HG02870 (cell line): ENCODE data around the gene EHD2.
"Not testable (repeated sequence)": the region's sequence is repeated elsewhere in the genome, so short reads cannot be mapped to it uniquely, and the experiment has no call there.

Source experiments
- ATAC-seq: cut with Tn5 transposase; IDR thresholded peaks from one replicate; pipeline ENCODE4 v1.9.1; 2021; ENCODE audit warnings: mild to moderate bottlenecking, moderate library complexity; ENCODE audit not compliant: unreplicated experiment

Gene EHD2

DNA sequence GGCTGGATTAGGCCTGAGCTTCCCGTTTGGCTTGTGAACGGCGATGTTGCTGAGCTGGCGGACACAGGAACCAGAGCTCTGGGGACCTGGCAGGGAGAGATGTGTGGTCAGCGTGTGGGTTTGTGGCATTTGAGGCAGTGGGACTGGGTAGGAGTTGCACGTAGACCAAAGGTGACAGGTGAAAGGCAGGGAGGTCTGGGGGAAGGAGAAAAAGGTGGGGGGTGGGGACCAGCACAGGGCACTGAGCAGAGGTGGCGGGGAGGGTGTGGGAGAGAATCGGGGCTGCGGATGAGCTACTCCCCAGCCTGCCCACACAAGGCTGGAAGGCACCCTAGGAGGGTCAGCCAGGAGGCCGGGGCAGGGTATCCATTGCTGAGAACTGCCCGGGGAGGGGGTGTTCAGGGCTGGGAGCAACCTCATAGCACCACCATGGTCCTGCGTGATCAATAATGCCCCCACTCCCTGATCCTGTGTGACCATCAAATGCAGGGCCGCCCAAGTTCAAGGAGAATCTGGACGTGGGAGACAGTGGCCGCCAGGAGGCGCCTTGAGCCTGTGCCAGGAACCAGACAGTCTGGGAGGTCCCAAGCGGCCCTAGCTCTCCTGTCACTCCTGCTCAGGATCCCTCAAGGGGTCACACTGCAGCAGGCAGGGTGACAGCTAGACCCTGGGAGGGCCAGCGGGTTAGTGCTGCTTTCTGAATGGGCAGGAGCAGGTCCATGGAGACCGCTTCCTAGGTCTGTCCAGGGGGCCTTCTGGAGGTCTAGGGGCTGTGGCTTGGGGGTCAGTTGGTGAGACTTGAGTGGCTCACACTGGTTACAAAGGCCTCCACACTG, 52.5 kb downstream of the EHD2 start:
- ATAC-seq, result no peak

DNA sequence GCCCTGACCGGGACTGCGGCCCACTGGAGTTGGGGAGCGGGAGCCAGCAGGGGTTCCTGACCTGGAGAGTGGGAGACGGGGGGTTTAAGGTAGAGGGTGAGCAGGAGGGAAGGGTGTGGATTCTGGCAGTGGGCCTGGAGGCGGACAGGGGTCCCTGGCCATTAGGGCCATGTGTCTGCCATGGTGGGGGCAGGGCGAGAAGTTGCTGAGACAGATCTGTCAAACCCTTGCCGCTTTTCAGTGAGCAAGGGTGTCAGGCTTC, 53.1 kb downstream of the EHD2 start:
- no peak for ATAC-seq

DNA sequence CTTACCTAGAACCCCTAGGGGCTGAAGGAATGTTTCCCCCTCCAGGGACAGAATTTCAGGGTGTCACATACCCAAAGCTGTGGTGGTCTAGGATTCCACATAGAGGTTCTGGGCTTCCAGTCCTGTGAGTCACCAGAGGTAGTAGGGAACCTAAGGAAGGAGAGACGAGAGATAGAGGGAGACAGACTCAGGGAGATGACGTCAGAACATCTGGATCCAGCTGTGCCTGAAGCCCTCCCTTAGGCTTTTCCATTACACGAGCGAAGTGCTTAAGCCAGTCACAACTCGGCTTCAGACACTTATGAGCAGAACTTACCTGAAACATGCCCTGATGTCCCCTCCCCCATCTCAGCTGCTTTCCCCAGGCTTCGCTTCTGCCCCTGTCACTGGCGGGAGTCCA, 53.4 kb downstream of the EHD2 start:
- ATAC-seq, result no peak

DNA sequence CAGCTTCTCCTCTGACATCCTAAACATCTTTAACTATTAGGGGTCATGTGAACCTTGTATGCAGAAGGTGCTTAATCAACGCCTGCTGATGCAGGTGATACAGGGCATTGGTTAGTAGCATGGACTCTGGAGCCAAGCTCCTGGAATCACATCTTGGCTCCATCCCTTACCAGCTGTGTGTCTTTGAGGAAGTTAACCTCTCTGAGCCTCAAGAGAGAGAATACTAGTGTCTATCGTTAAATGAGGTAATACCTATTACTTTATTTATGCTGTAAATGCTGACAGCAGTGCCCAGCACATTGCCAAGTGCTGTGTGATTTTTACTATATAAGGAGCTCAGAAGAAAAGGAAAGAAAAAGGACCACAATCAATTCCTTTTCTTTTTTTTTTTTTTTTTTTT, 54.1 kb downstream of the EHD2 start:
- no peak for ATAC-seq

DNA sequence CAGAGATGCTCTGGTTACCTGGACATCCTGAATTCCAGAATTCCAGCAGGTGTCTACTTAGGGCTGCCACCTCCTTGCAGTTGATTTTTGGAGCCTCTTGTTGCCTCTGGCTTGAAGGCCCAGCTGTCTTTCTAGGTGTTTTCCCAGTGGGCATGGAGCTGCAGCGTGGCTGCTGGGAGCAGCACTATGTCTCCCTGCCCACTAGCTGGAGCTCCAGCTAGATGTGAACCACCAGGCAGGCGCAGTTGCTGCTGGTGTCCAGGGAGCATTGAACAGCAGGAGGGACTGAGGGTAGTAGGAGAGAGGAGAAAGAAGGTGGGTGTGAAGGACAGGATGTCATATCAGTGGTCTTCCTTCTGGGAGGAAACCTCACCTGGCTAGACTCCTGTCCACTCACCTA, 55.4 kb downstream of the EHD2 start:
- ATAC-seq, result no peak

DNA sequence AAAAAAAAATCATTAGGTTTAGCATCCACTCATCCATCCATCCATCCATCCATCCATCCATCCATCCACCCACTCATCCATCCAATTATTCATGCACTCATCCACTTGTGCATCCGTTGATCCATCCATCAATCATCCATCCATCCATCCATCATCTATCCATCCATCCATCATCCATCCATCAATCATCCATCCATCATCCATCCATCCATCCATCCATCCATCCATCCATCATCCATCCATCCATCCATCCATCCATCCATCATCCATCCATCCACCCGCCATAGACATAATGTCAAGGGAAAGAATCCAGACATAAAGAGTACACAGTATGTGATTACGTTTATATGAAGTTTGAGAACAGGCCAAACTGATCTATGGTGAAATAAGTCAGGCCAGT, 56.3 kb downstream of the EHD2 start:
- no peak for ATAC-seq

DNA sequence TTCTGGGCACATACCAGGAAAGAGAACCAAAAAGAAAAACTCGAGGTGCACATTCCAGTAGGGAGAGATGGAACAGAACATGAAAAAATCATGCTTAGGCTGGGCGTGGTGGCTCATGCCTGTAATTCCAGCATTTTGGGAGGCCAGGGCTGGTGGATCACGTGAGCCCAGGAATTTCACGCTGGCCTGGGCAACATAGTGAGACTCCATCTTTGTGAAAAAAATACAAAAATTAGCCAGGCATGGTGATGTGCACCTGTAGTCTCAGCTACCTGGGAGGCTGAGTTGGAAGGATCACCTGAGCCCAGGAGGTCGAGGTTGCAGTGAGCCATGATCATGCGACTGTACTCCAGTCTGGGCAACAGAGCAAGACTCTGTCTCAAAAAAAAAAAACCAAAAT, 58.1 kb downstream of the EHD2 start:
- ATAC-seq, result not testable (repeated sequence)

DNA sequence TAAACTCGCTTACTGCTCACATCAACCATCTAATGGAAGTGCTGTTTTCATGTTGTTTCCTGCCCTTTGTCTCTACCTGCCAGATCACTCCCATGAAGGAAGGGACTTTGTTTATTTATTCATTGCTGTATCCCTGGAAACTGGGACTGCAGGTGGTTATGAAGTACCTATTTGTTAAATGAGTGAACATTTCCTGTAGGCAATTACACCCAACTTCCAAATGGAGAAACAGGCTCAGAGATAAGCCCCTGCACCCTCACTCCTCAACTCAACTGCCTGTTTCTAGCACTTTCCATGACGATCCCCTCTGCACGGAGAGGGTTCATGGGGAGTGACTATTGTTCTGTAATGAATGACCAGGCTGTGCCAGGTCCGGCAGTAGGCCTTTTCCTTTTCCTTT, 63.3 kb downstream of the EHD2 start:
- ATAC-seq, result no peak

DNA sequence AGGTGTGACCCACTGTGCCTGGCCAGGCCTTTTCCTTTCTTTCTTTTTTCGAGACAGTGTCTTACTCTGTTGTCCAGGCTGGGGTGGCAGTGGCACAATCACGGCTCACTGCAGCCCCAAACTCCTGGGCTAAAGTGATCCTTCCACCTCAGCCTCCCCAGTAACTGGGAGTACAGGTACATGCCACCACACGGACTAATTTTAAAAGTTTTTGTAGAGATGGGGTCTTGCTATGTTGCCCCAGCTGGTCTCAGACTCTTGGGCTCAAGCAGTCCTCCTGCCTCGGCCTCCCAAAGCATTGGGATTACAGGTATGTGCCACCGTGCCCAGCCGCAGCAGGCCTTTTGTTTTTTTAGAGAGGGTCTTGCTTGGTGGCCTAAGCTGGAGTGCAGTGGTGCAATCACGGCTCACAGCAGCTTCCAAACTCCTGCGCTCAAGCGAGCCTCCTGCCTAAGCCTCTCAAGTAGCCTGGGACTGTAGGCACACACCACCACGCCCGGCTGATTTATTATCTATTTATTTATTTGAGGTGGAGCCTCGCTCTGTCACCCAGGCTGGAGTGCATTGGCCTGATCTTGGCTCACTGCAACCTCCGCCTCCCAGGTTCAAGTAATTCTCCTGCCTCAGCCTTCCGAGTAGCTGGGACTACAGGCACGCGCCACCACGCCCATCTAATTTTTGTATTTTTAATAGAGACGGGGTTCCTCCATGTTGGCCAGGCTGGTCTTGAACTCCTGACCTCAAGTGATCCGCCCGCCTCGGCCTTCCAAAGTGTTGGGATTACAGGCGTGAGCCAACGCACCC, 64.2 kb downstream of the EHD2 start:
- ATAC-seq, result not testable (repeated sequence)

DNA sequence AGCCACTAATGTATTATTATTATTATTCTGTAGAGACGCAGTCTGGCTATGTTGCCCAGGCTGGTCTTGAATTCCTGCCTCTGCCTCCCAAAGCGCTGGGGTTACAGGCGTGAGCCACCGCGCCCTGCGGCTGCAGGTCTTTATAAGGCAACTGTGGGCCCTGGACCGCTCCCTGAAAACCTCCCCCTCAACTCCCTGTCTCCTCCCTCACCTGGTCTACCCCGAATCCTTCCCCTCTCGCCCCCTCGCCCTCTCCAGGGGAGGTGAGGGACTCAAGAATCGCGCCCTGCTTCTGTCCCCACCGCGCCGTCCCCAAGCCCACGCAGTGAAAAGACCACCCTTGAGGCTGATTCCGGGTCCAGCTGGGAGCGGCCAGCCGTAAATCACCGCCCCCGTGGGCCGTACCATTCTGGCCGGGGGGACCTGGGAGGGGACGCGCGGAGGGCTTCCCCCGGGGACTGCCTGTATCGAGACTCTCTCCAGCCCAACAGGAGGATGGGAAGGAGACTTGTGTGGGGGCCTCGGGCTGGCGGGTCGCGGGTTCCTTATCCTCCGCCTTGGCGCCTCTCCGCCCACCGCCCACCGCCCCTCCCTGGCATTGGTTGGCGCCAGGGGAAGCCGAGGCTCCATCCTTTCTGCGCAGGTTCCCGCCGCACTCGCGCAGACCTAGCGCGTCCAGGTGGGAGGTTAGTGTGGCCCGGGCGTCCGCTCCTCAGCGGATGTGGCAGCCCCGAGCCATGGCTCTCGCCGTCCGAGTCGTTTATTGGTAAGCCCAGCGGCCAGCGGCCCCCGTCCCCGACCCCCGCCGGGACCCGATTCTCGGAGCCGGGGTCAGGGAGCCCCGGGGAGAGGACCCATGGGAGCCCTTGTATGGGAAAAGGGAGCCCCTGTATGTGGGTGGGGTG, 65.1 kb downstream of the EHD2 start, which contains the start of gene SELENOW:
Gene SELENOW (plus strand): TSS at position 655 of the 905 bp plus-strand sequence. CDS start 83 bp downstream, at position 738.
- peak; percentile 82 for ATAC-seq

DNA sequence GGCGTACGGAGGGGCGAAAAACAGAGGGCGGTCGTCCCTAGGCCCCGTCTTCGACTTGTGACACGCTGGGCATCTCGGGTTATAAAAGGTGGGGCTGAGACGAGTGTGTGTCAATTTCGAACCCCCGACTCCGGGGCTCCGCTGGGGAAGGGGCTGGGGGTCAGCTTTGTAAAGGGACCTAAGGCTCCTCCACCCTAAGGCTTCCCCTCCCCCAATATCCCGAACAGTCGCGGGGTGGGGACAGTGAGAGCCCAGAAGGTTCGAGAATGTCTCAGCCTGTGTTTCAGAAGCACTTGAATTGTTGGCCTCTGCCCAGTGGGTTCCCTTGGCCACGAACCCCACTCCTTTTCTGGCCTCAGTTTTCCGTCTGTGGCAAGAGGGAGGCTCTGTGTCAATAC, 65.7 kb downstream of the EHD2 start:
- no peak for ATAC-seq

DNA sequence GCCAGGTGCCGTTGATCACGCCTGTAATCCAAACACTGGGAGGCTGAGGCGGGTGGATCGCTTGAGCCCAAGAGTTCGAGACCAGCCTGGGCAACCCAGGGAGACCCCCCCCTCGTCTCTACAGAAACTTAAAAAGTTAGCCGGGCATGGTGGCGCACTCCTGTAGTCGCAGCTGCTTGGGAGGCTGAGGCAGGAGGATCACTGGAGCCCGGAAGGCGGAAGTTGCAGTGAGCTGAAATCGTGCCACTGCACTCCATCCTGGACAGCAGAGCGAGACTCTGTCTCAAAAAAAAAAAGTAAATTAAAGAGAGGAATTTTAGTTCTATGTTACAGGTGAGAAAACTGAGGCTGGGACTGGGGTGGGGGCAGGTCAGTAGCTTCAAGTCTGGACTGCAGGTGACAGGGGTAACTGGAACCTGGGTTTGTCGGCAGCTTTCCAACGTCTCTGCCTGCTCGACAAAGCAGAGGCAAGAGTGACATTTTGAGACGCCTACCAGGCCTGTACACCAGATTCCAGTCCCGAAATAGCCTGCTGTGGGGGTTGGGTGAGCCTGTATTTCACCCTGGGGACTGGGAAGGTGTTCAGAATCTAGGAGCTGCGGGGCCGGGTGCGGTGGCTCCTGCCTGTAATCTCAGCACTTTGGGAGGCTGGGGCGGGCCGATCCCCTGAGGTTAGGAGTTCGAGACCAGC, 66.4 kb downstream of the EHD2 start:
- ATAC-seq, result no peak

DNA sequence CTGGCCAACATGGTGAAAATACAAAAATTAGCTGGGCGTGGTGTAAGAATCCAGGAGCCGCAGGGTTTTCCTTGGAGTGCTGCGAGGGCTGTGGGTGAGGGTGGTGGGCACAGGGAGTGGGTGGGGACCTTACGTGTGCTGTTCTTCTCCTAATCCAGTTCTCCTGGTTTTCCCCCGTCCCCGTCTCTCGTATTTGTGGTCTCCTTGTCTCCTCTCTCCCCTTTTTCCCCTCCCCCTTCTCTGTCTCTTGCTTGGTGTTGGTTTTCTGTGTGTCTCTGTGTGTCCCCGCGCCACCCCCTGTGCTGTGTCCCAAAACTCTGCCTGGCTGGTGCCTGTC, 67.0 kb downstream of the EHD2 start:
- no peak for ATAC-seq

DNA sequence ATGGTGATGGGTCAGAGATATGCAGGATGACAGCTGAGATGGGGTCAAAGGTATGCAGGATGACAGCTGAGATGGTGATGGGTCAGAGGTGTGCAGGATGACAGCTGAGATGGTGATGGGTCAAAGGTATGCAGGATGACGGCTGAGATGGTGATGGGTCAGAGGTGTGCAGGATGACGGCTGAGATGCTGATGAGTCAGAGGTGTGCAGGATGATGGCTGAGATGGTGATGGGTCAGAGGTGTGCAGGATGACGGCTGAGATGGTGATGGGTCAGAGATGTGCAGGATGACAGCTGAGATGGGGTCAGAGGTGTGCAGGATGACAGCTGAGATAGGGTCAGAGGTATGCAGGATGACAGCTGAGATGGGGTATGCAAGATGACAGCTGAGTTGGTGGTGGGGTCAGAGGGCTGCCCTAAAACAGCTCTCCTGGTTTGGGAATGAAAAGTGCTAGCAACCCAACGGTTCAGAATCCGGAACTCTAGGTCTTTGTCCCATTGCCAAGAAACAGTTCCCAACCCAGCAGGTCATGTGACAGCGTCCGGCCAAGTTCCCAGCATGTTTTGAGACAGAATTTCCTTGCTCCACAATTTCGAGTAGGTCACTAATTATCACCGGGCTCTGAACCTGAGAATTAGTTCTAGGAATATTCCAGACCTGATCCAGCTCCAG, 68.5 kb downstream of the EHD2 start:
- ATAC-seq, result no peak

DNA sequence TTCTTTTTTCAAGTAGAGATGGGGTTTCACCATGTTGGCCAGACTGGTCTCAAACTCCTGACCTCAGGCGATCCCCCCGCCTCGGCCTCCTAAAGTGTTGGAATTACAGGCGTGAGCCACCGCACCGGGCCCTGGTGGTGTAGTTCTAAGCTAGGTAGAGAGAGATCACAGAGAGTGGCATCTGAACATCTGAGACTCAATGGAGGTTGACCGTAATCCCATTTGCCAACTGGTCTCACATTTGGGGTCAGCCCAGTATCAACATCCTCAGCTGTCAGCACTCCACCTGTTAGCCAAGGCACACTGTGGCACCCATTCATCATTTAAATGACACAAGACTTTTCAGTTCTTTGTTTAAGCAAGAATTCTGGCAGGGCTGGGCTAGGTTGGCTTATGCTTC, 73.3 kb downstream of the EHD2 start:
- no peak for ATAC-seq

DNA sequence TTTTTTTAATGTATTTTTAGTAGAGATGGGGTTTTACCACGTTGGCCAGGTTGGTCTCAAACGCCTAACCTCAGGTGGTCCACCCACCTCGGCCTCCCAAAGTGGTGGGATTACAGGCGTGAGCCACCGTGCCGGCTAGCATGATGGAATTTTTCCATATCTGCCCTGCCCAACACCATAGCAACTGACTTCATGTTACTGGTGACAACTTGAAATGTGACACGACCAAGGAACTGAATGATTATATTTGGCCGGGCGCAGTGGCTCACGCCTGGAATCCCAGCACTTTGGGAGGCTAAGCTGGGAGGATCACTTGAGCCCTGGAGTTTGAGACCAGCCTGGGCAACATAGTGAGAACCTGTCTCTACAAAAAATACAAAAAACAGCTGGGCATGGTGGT, 74.1 kb downstream of the EHD2 start:
- ATAC-seq, result not testable (repeated sequence)

DNA sequence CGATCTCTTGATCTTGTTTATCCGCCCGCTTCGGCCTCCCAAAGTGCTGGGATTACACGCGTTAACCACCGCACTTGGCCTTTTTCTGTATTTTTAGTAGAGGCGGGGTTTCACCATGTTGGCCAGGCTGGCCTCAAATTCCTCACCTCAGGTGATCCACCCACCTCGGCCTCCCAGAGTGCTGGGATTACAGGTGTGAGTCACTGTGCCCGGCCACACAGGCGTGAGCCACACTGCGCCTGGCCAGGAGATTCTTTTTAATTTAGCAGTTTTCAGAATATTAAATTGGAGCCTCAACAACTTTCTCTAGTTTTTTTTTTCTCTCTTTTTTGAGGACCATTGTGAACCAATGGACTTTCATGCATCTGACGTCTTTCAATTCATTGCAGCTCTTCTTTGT, 76.6 kb downstream of the EHD2 start:
- not testable (repeated sequence) for ATAC-seq

DNA sequence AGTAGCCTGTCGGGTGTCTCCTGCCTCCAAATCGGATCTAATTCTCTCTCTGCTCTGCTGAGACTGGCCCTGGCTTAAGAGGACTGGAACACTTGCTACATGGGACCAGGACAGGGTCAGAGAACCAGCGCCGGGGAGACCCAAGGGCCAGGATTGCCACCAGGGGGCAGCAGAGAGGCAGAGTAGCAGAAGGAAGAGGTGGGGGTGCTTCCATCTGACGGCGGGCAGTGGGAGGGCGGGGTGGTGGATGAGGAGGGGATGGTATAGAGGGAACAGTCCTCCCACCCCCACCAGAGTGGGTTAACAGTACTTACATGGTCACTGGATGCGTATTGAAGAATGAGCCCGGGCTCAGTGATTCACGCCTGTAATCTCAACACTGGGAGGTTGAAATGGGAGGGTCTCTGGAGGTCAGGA, 77.2 kb downstream of the EHD2 start:
- ATAC-seq, result no peak

DNA sequence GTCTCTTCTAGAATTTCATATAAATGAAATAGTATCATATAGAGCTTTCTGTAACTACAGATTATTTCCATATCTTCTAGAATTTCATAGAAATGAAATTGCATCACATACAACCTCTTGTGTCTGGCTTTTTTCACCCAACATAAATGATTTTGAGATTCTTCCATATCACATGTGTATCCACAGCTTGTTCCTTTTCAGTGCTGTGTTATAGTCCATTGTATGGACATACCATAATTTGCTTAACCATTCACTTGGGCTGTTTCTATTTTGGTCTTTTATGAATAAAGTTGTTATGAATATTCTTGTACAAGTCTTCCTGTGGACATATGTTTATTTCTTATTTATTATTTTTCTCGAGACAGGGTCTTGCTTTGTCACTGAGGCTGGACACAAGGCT, 79.4 kb downstream of the EHD2 start:
- no peak for ATAC-seq
